Erythroblast (primary cell): ENCODE measurements around the gene TAGLN.

Experiments used
- GATA1 ChIP-seq: IDR thresholded peaks from 2 replicates; pipeline ENCODE4 v1.6.1; 2011; ENCODE audit warnings: low read depth, mild to moderate bottlenecking, control low read depth, low read length, moderate library complexity
- POLR2A ChIP-seq: IDR thresholded peaks from 2 replicates; pipeline ENCODE4 v1.6.1; 2011; ENCODE audit warnings: mild to moderate bottlenecking, low read length

- TF ChIP-seq GATA1, result no peak
- no peak for TF ChIP-seq POLR2A
Measured at GRCh38 chr11:117177534-117178209, 21.5 kb upstream of the TAGLN start.
